Activated CD4-positive, CD25-positive, alpha-beta regulatory T cell treated with anti-CD3 and anti-CD28 coated beads, Interleukin-2, amount 50 U/mL, for 24 hours (primary cell): ENCODE measurements around the gene STX4.

Source experiments
- ATAC-seq, 2 donors: fragments of 150-1000 bp; cut with Tn5 transposase; one replicate each; pipeline ENCODE4 v1.10.0; 2021; ENCODE audit warnings: mild to moderate bottlenecking in 1 of 2, moderate library complexity in 1 of 2

STX4 gene

DNA sequence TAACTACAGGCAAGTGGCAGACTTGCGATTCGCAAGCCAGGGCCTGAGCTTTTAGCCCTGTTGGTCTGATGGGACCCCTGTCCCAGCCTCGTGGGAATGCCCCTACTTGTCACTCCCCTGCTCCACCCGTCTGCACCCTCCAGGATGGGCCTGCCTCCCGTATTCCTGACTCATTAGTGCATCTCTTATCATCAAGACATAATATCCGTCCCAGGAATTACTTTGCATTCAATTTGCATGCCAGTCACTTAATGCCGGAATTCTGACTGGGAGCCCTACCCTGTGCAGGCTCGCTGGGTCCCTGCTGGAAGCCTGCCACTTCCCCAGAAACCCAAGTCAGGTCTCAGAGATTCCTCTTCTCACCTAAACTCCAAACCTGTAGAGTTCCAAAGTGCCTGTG lies 52.1 kb downstream of the STX4 start:
- ATAC-seq: no peak

DNA sequence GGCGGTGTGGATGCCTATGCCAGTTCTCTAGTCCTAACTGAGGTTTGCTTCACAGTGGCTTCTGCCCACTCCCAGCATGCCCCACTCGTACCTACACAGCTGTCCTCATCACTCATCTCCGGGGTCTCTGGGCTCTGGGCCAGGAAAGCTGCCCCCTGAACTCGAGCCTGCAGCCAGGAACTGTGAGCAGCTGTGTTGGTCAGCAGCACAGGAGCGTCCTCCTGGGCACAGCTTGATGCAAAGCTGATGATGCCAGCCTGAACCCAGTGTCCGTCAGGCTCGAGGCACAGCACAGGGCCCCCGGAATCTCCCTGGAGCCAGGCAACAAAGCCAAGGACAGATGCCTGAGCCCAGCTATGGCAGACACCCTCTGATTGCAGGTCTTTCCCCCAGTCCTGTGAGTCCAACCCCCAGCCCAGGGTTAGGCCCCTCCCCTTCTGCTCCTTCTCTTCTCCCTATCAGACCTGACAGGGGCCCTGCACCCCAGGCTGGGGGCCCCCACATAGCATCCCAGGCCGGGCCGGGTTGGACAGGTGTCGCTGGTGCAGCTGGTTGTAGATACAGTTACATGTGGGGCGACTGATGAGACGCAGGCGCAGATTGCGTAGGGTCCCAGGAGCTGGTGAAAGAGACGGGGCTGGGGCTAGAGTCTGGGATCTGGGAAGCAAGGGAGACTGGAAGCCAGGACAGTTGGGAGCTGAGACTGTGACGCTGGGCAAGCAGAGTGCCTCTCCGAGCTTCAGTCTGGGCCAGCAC lies 52.7 kb downstream of the STX4 start:
- no peak for ATAC-seq

GRCh38 chr16:31086629-31086906 lies 53.2 kb downstream of the STX4 start:
- ATAC-seq: no peak

GRCh38 chr16:31087481-31087880 lies 54.1 kb downstream of the STX4 start:
- ATAC-seq: no peak

GRCh38 chr16:31087971-31088370 lies 54.6 kb downstream of the STX4 start:
- ATAC-seq: no peak

DNA sequence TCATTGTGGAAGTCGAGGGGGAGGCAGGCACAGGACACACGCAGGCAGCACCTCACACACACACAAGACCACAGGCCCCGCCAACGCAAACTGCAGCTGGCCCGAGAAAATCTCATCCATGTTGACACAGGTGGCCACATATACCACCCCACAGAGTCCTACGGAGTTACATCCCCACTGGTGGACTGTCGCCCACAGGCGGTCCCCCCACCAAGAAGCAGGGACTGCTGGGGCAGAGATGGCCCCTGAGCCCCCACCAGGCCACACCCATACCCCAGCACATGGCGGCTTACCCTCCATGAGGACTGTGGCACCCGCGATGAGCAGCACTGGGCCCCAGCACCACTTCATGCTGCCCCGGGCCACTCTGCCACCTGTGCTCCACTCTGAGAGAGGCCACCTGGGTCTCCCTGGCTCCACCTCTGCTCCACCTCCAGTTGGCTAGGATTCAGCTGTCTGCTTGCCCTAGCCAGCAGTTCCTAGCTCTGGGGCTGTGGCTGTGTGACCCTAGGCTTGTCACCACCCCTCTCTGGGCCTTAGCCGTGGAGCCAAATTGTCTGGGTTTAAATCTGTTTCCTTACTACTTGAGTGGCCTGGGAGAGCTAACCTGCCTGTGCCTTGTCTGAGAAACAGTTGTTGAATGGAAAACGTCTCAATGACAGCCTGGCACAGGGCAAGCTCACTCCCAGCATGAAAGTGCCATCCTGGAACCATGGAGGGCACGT lies 55.3 kb downstream of the STX4 start, which contains the start of gene PRSS53:
Gene PRSS53, minus strand, starts transcription at position 485 of the 725 bp plus-strand sequence. Its CDS starts 134 bp downstream, at position 351.
- no peak for ATAC-seq

DNA sequence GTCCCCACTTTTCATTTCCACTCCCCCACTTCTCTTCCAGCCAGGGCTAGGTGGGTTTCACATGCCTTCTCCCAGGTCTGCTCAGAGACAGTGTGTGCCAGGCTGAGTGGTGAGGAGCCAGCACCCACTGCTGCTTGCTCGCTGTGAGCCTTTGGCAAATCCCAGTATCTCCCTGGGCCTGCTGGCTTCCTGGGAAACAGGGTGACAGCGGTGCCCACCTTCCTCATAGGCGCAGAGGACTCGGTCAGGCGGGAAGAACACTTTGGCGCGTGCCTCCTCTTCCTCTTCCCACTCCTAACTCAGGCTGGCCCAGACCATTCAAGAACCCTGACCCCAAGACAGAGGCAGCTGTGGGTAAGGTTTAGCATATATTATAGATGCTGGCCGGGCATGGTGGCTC lies 55.8 kb downstream of the STX4 start:
- no peak for ATAC-seq
